Tibial artery (tissue), 4 donors: Measurements from ENCODE around the gene SPATA12.

Source experiments
- DNase-seq, 2 donors: peaks; one replicate each; pipeline ENCODE4 v3.0.0-alpha.2; 2019
- H3K27ac ChIP-seq, 2 donors: fragments of 200-600 bp; sonication (generic) in 1 of 2; 1 replicate in 1 of 2; 2 replicates in 1 of 2; pipeline ENCODE4 v1.5.1; 2018 to 2019; ENCODE audit warnings: mild to moderate bottlenecking in 1 of 2
- H3K27me3 ChIP-seq, 2 donors: fragments of 200-600 bp; sonication (generic) in 1 of 2; one replicate each; pipeline versions ENCODE4 v1.5.1 to v1.6.0; 2016 to 2019
- H3K36me3 ChIP-seq, 3 donors: fragments of 200-600 bp; sonication (generic) in 2 of 3; one replicate each; pipeline ENCODE4 v1.5.1; 2016 to 2019; ENCODE audit warnings: mild to moderate bottlenecking in 2 of 3
- H3K4me1 ChIP-seq, 4 donors: fragments of 200-600 bp; sonication (generic) in 2 of 4; 1 replicate in 3 of 4; 2 replicates in 1 of 4; pipeline ENCODE4 v1.5.1; 2016 to 2019
- H3K4me3 ChIP-seq, 2 donors: fragments of 200-600 bp; sonication (generic) in 1 of 2; 1 replicate in 1 of 2; 2 replicates in 1 of 2; pipeline ENCODE4 v1.5.1; 2018 to 2019; ENCODE audit warnings: mild to moderate bottlenecking in 2 of 2
- H3K9me3 ChIP-seq, 3 donors: fragments of 200-600 bp; sonication (generic) in 1 of 3; one replicate each; pipeline ENCODE4 v1.5.1; 2016 to 2019
- CTCF ChIP-seq, 2 experiments: fragments of 200-600 bp in 1 of 2; fragments of 450-650 bp in 1 of 2; IDR thresholded peaks; one replicate each; pipeline ENCODE4 v1.5.1; 2017 to 2019; ENCODE audit warnings: antibody characterized with exemption in 2 of 2, mild to moderate bottlenecking in 1 of 2, moderate library complexity in 1 of 2
- intact Hi-C: fragments of 100-400 bp; cut with DNase I; formaldehyde crosslinking; loops from one replicate; pipeline ENCODE4 v1.15.0; 2023; ENCODE audit warnings: low total_unique reads

Gene SPATA12

GRCh38 chr3:57088503-57088902 lies 28.0 kb downstream of the SPATA12 start:
- no peak overlapping the region for H3K27ac ChIP-seq
- DNase-seq, result no peak
- no peak overlapping the region for H3K4me3 ChIP-seq
- H3K9me3 ChIP-seq, result no peaks in the 10 kb centered on the region
- no peaks in the 10 kb centered on the region for H3K27me3 ChIP-seq
- H3K4me1 ChIP-seq, result no peaks in the 10 kb centered on the region
- intact Hi-C loops, result no loop called here
- no peaks in the 10 kb centered on the region for H3K36me3 ChIP-seq
- TF ChIP-seq CTCF (IDR thresholded peaks at IDR 0.05), result no peak

GRCh38 chr3:57089043-57089442 lies 28.6 kb downstream of the SPATA12 start:
- no peak for TF ChIP-seq CTCF (IDR thresholded peaks at IDR 0.05)
- DNase-seq, result no peak
- intact Hi-C loops, result no loop called here
- Histone ChIP-seq H3K4me1 (no peaks in the 10 kb centered on the region), H3K27me3 (no peaks in the 10 kb centered on the region), H3K9me3 (no peaks in the 10 kb centered on the region), H3K36me3 (no peaks in the 10 kb centered on the region), H3K27ac (no peak overlapping the region), H3K4me3 (no peak overlapping the region)

- Histone ChIP-seq H3K27me3 (no peaks in the 10 kb centered on the region), H3K36me3 (peaks cover 0 to 7% (median 0%) of the 10 kb centered on the region in 3 donors), H3K9me3 (no peaks in the 10 kb centered on the region), H3K4me1 (no peaks in the 10 kb centered on the region), H3K4me3 (no peak overlapping the region), H3K27ac (no peak overlapping the region)
- TF ChIP-seq CTCF (IDR thresholded peaks at IDR 0.05), result no peak
- intact Hi-C loops, result no loop called here
- no peak for DNase-seq
These were observed 31.2 kb downstream of the SPATA12 start for GRCh38 chr3:57091521-57092273.

- TF ChIP-seq CTCF (IDR thresholded peaks at IDR 0.05), result no peak
- DNase-seq, result no peak
- no peaks in the 10 kb centered on the region for H3K9me3 ChIP-seq
- intact Hi-C loops, result no loop called here
- H3K27me3 ChIP-seq, result no peaks in the 10 kb centered on the region
- H3K4me1 ChIP-seq, result no peaks in the 10 kb centered on the region
- no peak overlapping the region for H3K4me3 ChIP-seq
- H3K27ac ChIP-seq, result no peak overlapping the region
- peaks cover 0 to 22% (median 0%) of the 10 kb centered on the region in 3 donors for H3K36me3 ChIP-seq
These were observed 33.0 kb downstream of the SPATA12 start for GRCh38 chr3:57093489-57093888.

GRCh38 chr3:57093971-57094535 lies 33.6 kb downstream of the SPATA12 start:
- Histone ChIP-seq H3K4me1 (no peaks in the 10 kb centered on the region), H3K36me3 (peaks cover 0 to 24% (median 0%) of the 10 kb centered on the region in 3 donors), H3K9me3 (no peaks in the 10 kb centered on the region), H3K27me3 (no peaks in the 10 kb centered on the region), H3K27ac (no peak overlapping the region), H3K4me3 (no peak overlapping the region)
- DNase-seq, result no peak
- intact Hi-C loops, result no loop called here
- TF ChIP-seq CTCF (IDR thresholded peaks at IDR 0.05), result no peak
